NCI-H748 treated with DMSO at 0.1 percent for 48 hours (cell line): ENCODE results near the gene SKIC2.
"Not testable (repeated sequence)": the region's sequence is repeated elsewhere in the genome, so short reads cannot be mapped to it uniquely, and the experiment has no call there.

Experiments
- DNase-seq: peaks from one replicate; lab custom pipeline; 2025; lab: John Stamatoyannopoulos, UW

SKIC2 gene

DNA sequence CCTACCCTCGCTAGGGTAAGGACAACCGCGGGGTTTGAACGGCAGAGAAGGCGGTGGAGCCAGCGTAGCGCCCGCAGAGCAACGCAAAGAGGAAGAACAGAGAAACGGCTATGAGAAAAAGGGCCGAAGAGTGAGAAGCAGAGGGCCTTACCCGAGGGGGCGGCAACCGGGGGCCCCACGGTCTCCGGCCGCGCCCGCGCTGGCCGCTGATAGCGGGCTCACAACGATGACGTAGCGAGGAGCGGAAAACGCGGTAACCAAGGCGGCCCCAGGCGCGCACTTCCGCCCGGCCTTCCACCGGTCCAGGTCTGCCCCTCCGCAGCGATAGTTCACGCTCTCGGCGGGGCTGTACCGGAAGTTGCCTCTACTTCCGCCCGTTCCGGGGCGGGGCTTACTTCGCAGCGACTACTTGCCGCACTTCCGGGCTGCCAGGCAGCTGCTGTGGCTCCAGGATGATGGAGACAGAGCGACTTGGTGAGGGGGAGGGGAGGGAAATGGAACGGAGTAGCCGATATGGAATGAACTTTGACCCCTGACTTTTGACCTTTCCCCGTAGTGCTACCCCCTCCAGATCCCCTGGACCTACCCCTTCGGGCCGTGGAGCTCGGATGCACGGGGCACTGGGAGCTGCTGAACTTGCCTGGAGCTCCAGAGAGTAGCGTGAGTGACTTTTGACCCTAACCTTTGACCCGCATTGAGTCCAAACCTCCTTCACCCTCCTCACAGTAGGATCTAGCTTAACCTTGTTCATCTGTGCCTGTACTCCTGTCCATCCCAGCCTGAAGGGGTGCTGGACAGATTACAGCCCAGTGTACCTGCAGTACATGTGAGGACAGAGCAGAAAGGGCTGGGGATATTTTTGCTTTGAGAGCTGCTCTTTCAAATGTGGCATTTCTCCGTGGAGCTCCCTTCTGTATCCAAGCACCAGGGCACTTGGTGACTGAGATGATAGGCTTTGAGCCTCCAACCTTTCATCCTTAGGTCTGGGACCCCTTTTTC lies at the start of gene SKIC2, which contains the start of gene NELFE:
SKIC2 (plus strand) TSS at position 435 of the 999 bp plus-strand sequence; CDS start at position 453, 18 bp downstream.
NELFE (minus strand) TSS at position 231 of the 999 bp plus-strand sequence. CDS start 525 bp downstream, outside the sequence.
- peak; percentile 97 for DNase-seq

GRCh38 chr6:31909298-31909697 lies 49.7 kb upstream of the SKIC2 start:
- DNase-seq, result not testable (repeated sequence)

GRCh38 chr6:31911826-31912585 lies 47.0 kb upstream of the SKIC2 start:
- DNase-seq, result no peak

GRCh38 chr6:31915351-31915750 lies 43.6 kb upstream of the SKIC2 start:
- DNase-seq, result no peak

GRCh38 chr6:31915756-31916155 lies 43.2 kb upstream of the SKIC2 start:
- no peak for DNase-seq

GRCh38 chr6:31918069-31918720 lies 40.8 kb upstream of the SKIC2 start:
- no peak for DNase-seq

- DNase-seq, result no peak
Observed at GRCh38 chr6:31919624-31920303, 39.2 kb upstream of the SKIC2 start.

GRCh38 chr6:31920811-31921210 lies 38.2 kb upstream of the SKIC2 start:
- DNase-seq, result no peak

DNA sequence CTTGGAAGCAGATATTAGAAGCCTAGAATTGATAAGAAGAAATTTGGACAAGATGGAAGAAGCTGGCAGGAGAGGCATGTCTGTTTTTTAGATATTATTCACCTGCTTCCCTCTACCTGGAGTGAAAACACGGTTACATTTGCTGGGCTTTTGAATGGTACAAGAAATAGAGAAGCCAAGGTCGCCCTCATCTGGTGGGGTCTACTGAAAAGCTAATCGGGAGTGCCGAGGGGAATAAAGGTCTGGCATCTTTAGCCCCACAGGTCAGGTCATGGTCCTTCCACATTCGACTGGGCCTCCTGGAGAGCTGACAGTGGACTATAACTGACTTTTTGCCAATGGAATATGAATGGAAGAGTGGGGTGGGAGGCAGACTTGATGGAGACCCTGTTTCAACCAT lies 36.0 kb upstream of the SKIC2 start:
- DNase-seq, result no peak

DNA sequence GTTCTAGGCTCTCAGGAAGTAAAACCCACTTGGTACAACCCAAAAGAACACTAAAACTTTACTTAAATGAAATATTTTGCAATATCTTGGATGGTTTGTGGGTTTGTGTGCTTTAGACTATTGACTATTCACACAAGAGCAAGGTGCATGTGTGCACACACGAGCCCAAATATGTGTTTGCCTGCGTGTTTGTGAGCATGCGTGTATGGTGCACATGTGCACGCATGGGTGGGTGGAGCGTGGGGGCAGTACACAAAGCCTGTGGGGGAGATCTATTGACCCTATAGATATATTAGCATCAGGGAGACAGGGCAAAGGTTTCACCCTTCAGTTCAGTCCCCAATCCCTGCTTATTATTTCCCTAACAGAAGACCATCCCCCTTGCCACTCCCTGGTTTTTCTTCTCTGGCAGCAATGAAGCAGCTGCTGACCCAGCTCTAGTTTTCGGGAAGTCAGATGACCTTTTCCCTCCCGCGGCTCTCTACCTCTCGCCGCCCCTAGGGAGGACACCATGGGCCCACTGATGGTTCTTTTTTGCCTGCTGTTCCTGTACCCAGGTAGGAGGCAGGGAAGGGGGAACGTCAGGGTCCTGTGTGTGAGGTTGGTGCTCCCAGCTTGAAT lies 31.6 kb upstream of the SKIC2 start, which contains the start of gene C2:
C2 (plus strand) TSS at position 476 of the 621 bp plus-strand sequence; CDS start at position 512, 36 bp downstream.
- no peak for DNase-seq

DNA sequence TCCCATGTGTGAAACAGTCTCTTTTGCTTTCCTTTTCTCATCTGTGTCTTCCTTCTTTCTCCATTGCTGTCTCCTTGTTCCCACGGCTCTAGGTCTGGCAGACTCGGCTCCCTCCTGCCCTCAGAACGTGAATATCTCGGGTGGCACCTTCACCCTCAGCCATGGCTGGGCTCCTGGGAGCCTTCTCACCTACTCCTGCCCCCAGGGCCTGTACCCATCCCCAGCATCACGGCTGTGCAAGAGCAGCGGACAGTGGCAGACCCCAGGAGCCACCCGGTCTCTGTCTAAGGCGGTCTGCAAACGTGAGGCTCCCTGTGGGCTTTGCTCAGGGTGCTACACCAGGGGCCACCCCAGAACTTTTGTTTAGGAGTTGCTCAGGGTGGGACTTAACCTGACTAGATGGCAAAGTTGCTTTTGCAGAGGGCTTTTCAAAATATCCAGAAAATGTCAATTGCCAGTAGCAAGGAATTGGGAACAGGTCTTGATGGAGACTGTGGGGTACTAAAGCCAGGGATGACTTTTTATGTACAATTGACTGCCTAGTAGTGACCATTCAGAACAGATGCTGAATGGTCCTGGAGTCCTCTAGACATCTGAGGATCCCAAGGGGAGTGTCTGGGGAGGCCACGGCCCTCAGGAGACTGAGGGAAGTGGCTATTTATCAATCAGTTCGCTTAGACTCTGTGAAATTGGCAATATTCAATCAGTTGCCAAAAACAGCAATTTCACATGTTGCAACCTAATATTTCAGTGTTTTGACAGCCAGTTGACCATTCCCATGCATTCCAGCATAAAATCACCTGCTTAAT lies 30.9 kb upstream of the SKIC2 start:
- DNase-seq, result no peak

DNA sequence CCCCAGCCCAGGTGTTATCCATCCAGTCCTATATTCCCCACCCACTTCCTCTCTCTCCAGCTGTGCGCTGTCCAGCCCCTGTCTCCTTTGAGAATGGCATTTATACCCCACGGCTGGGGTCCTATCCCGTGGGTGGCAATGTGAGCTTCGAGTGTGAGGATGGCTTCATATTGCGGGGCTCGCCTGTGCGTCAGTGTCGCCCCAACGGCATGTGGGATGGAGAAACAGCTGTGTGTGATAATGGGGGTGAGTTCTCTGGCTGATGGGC lies 30.4 kb upstream of the SKIC2 start:
- no peak for DNase-seq

DNA sequence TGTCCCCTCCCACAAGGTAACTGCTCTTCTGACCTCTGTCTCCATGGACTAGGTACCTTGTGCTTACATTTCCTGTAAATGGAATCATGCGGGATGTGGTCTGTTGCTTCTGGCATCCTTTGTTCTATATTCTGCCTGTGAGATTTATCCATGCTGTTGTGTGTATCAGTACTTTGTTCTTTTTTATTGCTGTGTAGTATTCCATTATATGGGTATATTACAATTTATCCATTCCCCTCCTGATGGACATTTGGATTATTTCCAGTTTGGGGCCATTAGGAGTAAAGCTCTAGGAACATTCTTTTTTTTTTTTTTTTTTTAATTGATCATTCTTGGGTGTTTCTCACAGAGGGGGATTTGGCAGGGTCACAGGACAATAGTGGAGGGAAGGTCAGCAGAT lies 28.0 kb upstream of the SKIC2 start:
- DNase-seq, result no peak

DNA sequence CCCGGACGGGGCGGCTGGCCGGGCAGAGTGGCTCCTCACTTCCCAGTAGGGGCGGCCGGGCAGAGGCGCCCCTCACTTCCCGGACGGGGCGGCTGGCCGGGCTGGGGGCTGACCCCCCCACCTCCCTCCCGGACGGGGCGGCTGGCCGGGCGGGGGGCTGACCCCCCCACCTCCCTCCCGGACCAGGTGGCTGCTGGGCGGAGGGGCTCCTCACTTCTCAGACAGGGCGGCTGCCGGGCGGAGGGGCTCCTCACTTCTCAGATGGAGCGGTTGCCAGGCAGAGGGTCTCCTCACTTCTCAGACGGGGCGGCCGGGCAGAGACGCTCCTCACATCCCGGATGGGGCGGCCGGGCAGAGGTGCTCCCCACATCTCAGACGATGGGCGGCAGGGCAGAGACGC lies 26.8 kb upstream of the SKIC2 start:
- DNase-seq, result not testable (repeated sequence)

GRCh38 chr6:31933537-31933936 lies 25.4 kb upstream of the SKIC2 start:
- DNase-seq, result no peak

DNA sequence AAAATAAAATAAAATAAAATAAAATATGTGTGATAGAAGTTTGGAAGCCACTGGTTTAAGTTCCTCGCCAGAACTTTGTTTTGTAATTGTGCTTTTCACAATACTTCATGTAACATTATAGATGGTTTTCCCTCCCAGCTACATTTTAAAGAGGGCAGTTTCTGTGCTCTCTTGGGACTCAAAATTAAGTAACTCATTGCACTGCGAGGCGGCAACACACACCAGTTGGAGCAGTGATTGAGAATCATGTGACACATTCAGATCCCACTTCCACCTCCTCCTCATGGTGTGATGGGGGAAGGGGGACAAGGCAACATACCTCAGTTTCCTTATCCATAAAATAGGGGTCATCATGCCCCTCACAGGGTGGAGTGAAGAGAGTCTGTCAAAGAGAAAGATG lies 24.0 kb upstream of the SKIC2 start:
- DNase-seq, result no peak

GRCh38 chr6:31935823-31936222 lies 23.2 kb upstream of the SKIC2 start:
- DNase-seq, result no peak

GRCh38 chr6:31940256-31940664 lies 18.7 kb upstream of the SKIC2 start:
- no peak for DNase-seq

DNA sequence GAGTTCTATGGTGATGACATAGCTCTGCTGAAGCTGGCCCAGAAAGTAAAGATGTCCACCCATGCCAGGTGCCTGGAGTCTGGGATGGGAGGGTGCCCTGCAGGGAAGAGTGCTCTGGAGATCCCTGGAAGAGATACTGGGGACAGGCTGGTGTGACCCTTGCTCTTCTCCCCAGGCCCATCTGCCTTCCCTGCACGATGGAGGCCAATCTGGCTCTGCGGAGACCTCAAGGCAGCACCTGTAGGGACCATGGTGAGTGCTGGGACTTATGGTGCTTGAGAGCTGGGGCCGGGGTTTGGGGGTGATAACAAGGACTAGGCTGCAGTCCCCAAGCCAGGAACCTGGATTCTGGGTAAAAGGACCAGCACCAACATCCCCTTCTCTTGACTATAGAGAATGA lies 15.2 kb upstream of the SKIC2 start:
- no peak for DNase-seq

DNA sequence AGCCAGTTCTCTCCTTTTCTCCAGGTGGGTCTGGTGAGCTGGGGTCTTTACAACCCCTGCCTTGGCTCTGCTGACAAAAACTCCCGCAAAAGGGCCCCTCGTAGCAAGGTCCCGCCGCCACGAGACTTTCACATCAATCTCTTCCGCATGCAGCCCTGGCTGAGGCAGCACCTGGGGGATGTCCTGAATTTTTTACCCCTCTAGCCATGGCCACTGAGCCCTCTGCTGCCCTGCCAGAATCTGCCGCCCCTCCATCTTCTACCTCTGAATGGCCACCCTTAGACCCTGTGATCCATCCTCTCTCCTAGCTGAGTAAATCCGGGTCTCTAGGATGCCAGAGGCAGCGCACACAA lies 13.8 kb upstream of the SKIC2 start:
- no peak for DNase-seq
